H9 (cell line): ENCODE data around the gene LRRC7. TPM values are rescaled to one million over a fixed set of nuclear protein-coding genes. Genes with fewer than 3 reads are reported as not detected.

ENCODE experiments used
- DNase-seq: peaks from one replicate; pipeline ENCODE4 v3.0.0-alpha.2; 2017
- H2AFZ ChIP-seq: one replicate; pipeline ENCODE4 v1.6.1; 2013; ENCODE audit warnings: mild to moderate bottlenecking, low read length, control low read depth, moderate library complexity
- H2AK5ac ChIP-seq: 2 replicates; pipeline ENCODE4 v1.6.1; 2013; ENCODE audit warnings: low read length, control low read depth, mixed read lengths; ENCODE audit not compliant: insufficient read length
- H2BK120ac ChIP-seq: one replicate; pipeline ENCODE4 v1.6.1; 2013; ENCODE audit warnings: low read depth, mild to moderate bottlenecking, low read length, control low read depth, inconsistent platforms; ENCODE audit not compliant: poor library complexity, severe bottlenecking
- H2BK12ac ChIP-seq: 2 replicates; pipeline ENCODE4 v1.6.1; 2013; ENCODE audit warnings: low read length, control low read depth, mixed read lengths, low read depth; ENCODE audit not compliant: insufficient read length
- H2BK15ac ChIP-seq: 2 replicates; pipeline ENCODE4 v1.6.1; 2013; ENCODE audit warnings: low read depth, low read length, control low read depth
- H2BK20ac ChIP-seq: one replicate; pipeline ENCODE4 v1.6.1; 2013; ENCODE audit warnings: low read depth, mild to moderate bottlenecking, low read length, control low read depth, inconsistent platforms; ENCODE audit not compliant: poor library complexity, severe bottlenecking
- H2BK5ac ChIP-seq: 2 replicates; pipeline ENCODE4 v1.6.1; 2013; ENCODE audit warnings: low read length, control low read depth, mixed read lengths; ENCODE audit not compliant: insufficient read length
- H3K14ac ChIP-seq: 2 replicates; pipeline ENCODE4 v1.6.1; 2013; ENCODE audit warnings: low read length, control low read depth; ENCODE audit not compliant: insufficient read depth
- H3K18ac ChIP-seq: 2 replicates; pipeline ENCODE4 v1.6.1; 2013; ENCODE audit warnings: low read depth, mild to moderate bottlenecking, mixed read lengths, low read length, control low read depth; ENCODE audit not compliant: insufficient read length
- H3K23ac ChIP-seq: 2 replicates; pipeline ENCODE4 v1.6.1; 2013; ENCODE audit warnings: low read length, control low read depth, mixed read lengths, low read depth; ENCODE audit not compliant: insufficient read length
- H3K23me2 ChIP-seq: 2 replicates; pipeline ENCODE4 v1.6.1; 2013; ENCODE audit warnings: low read depth, mild to moderate bottlenecking, mixed read lengths, low read length, control low read depth; ENCODE audit not compliant: insufficient read length, poor library complexity, severe bottlenecking
- H3K27ac ChIP-seq: 2 replicates; pipeline ENCODE4 v1.5.1; 2013; ENCODE audit warnings: low read length, control low read depth, mixed read lengths, low read depth; ENCODE audit not compliant: insufficient read length
- H3K27me3 ChIP-seq: 2 replicates; pipeline ENCODE4 v1.6.1; 2013; ENCODE audit warnings: low read length, control low read depth, inconsistent platforms; ENCODE audit not compliant: insufficient read depth
- H3K4ac ChIP-seq: 2 replicates; pipeline ENCODE4 v1.6.1; 2013; ENCODE audit warnings: low read depth, mild to moderate bottlenecking, control low read depth, inconsistent platforms, low read length, moderate library complexity
- H3K4me1 ChIP-seq: 2 replicates; pipeline ENCODE4 v1.6.1; 2013; ENCODE audit warnings: low read length, control low read depth, inconsistent platforms; ENCODE audit not compliant: insufficient read depth
- H3K4me2 ChIP-seq: 2 replicates; pipeline ENCODE4 v1.6.1; 2013; ENCODE audit warnings: low read length, control low read depth, mixed read lengths; ENCODE audit not compliant: insufficient read length, insufficient read depth
- H3K56ac ChIP-seq: 2 replicates; pipeline ENCODE4 v1.6.1; 2013; ENCODE audit warnings: low read depth, mild to moderate bottlenecking, mixed read lengths, low read length, control low read depth; ENCODE audit not compliant: insufficient read length
- H3K79me1 ChIP-seq: 2 replicates; pipeline ENCODE4 v1.6.1; 2013; ENCODE audit warnings: low read depth, mild to moderate bottlenecking, moderate library complexity, low read length, control low read depth, inconsistent platforms; ENCODE audit not compliant: insufficient read depth, poor library complexity, severe bottlenecking
- H3K79me2 ChIP-seq: 2 replicates; pipeline ENCODE4 v1.6.1; 2013; ENCODE audit warnings: low read length, control low read depth, inconsistent platforms; ENCODE audit not compliant: insufficient read depth
- H3K9ac ChIP-seq: 2 replicates; pipeline ENCODE4 v1.6.1; 2013; ENCODE audit warnings: low read length, control low read depth, mixed read lengths; ENCODE audit not compliant: insufficient read length; ENCODE audit errors: extremely low read depth
- H3K9me3 ChIP-seq: one replicate; pipeline ENCODE4 v1.6.1; 2013; ENCODE audit warnings: low read depth, low read length, inconsistent platforms; ENCODE audit not compliant: control insufficient read depth
- H3T11ph ChIP-seq: one replicate; pipeline ENCODE4 v1.6.1; 2013; ENCODE audit warnings: mild to moderate bottlenecking, low read length, control low read depth, inconsistent platforms
- H4K20me1 ChIP-seq: one replicate; pipeline ENCODE4 v1.6.1; 2013; ENCODE audit not compliant: control insufficient read depth, insufficient read length, insufficient read depth
- H4K5ac ChIP-seq: 2 replicates; pipeline ENCODE4 v1.6.1; 2013; ENCODE audit warnings: low read depth, mild to moderate bottlenecking, mixed read lengths, low read length, control low read depth; ENCODE audit not compliant: insufficient read length
- H4K8ac ChIP-seq: replicated peaks from 2 replicates; pipeline ENCODE4 v1.6.1; 2013; ENCODE audit warnings: low read length, control low read depth, mixed read lengths, low read depth; ENCODE audit not compliant: insufficient read length
- H4K91ac ChIP-seq: 2 replicates; pipeline ENCODE4 v1.6.1; 2013; ENCODE audit warnings: low read depth, mild to moderate bottlenecking, moderate library complexity, mixed read lengths, low read length, control low read depth; ENCODE audit not compliant: insufficient read length
- H3K27ac Mint-ChIP-seq, 3 experiments: 2 replicates in 2 of 3; 3 replicates in 1 of 3; pipeline ENCODE4 v1.8.0; 2020 to 2021; ENCODE audit warnings: mixed read lengths in 3 of 3, mild to moderate bottlenecking in 1 of 3, moderate library complexity in 1 of 3
- H3K27me3 Mint-ChIP-seq: 2 replicates; pipeline ENCODE4 v1.8.0; 2021; ENCODE audit warnings: low read depth, mild to moderate bottlenecking, moderate library complexity, mixed read lengths
- H3K36me3 Mint-ChIP-seq, 3 experiments: 2 replicates in 2 of 3; 3 replicates in 1 of 3; pipeline ENCODE4 v1.8.0; 2020 to 2021; ENCODE audit warnings: low read depth in 3 of 3, mixed read lengths in 3 of 3; ENCODE audit not compliant: insufficient read depth in 1 of 3
- H3K4me1 Mint-ChIP-seq, 2 experiments: 2 replicates each; pipeline ENCODE4 v1.8.0; 2020; ENCODE audit warnings: mixed read lengths in 2 of 2
- H3K4me3 Mint-ChIP-seq, 2 experiments: 2 replicates in 1 of 2; 3 replicates in 1 of 2; pipeline ENCODE4 v1.8.0; 2020 to 2021; ENCODE audit warnings: mild to moderate bottlenecking in 2 of 2, mixed read lengths in 2 of 2, moderate library complexity in 1 of 2
- H3K9me3 Mint-ChIP-seq, 2 experiments: 2 replicates in 1 of 2; 3 replicates in 1 of 2; pipeline ENCODE4 v1.8.0; 2020; ENCODE audit warnings: mild to moderate bottlenecking in 2 of 2, mixed read lengths in 2 of 2, moderate library complexity in 1 of 2
- WGBS: extraction: QIAGEN DNeasy Blood & Tissue Kit; methylation state at CpG from one replicate; pipeline ENCODE4 v1.1.7; 2013; ENCODE audit warnings: missing lambda C conversion rate, low lambda C conversion rate, mixed read lengths; ENCODE audit not compliant: insufficient read length; ENCODE audit errors: extremely low coverage; 5-methylcytosine and 5-hydroxymethylcytosine counted together
- total RNA-seq: library from RNA; stranded (reverse); gene quantifications from 2 replicates; pipeline ENCODE4 v1.2.1, GENCODE V29; 2021
- TF ChIP-seq, protein P1 (sequence below): fragments of 200-600 bp; sonication (generic); conservative IDR thresholded peaks from 3 replicates; pipeline ENCODE4 v1.8.0; 2021; ENCODE audit warnings: antibody characterized with exemption, mild to moderate bottlenecking

Gene LRRC7
- total RNA-seq, 1 experiment from 2014 or later = not detected

DNA sequence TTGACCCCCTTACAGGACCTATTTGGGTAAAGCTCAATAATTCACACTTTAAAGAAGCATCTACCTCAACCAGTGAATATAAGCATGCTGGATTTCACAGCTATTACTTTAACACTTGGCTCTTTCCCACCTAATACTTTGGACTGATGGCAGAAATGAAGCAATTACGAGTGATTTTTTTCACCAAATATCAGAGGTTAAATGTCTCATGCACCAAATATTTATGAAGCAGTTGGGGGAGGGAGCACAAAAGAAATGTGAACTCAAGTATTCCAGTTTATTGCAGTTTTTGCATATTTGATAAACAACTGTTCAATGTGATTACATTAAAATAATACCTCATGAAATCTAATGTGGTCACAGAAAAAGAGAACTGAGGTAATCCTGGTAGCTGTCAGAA is 223.6 kb downstream of the LRRC7 start:
- no peaks in the 10 kb centered on the region for H4K20me1 ChIP-seq
- H2BK5ac ChIP-seq = no peak overlapping the region
- no peak for DNase-seq
- H3K27ac ChIP-seq = no peak overlapping the region
- no peak overlapping the region for H4K91ac ChIP-seq
- no peaks in the 10 kb centered on the region for H3K79me1 ChIP-seq
- H3K9me3 ChIP-seq = no peaks in the 10 kb centered on the region
- H2BK12ac ChIP-seq = no peak overlapping the region
- no peak overlapping the region for H4K5ac ChIP-seq
- Mint-ChIP-seq H3K27ac (no peak overlapping the region), H3K36me3 (no peaks in the 10 kb centered on the region), H3K4me3 (no peak overlapping the region), H3K27me3 (no peaks in the 10 kb centered on the region), H3K9me3 (no peaks in the 10 kb centered on the region; a peak in 1 of 5 replicates), H3K4me1 (no peaks in the 10 kb centered on the region)
- TF ChIP-seq, protein P1, sequence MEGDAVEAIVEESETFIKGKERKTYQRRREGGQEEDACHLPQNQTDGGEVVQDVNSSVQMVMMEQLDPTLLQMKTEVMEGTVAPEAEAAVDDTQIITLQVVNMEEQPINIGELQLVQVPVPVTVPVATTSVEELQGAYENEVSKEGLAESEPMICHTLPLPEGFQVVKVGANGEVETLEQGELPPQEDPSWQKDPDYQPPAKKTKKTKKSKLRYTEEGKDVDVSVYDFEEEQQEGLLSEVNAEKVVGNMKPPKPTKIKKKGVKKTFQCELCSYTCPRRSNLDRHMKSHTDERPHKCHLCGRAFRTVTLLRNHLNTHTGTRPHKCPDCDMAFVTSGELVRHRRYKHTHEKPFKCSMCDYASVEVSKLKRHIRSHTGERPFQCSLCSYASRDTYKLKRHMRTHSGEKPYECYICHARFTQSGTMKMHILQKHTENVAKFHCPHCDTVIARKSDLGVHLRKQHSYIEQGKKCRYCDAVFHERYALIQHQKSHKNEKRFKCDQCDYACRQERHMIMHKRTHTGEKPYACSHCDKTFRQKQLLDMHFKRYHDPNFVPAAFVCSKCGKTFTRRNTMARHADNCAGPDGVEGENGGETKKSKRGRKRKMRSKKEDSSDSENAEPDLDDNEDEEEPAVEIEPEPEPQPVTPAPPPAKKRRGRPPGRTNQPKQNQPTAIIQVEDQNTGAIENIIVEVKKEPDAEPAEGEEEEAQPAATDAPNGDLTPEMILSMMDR = no peak
- H3K9ac ChIP-seq = no peak overlapping the region
- H3K27me3 ChIP-seq = no peaks in the 10 kb centered on the region
- no peaks in the 10 kb centered on the region for H3K79me2 ChIP-seq
- no peak overlapping the region for H3K4me2 ChIP-seq
- no peak overlapping the region for H3K23ac ChIP-seq
- H3T11ph ChIP-seq = no peak overlapping the region
- H3K4ac ChIP-seq = no peak overlapping the region
- no peaks in the 10 kb centered on the region for H3K23me2 ChIP-seq
- no CpG with 5 or more reads among the region's 1 CpG for WGBS
- no peak overlapping the region for H4K8ac ChIP-seq
- H3K18ac ChIP-seq = no peak overlapping the region
- no peak overlapping the region for H3K56ac ChIP-seq
- H3K14ac ChIP-seq = no peak overlapping the region
- no peak overlapping the region for H2BK20ac ChIP-seq
- no peak overlapping the region for H2BK15ac ChIP-seq
- no peak overlapping the region for H2BK120ac ChIP-seq
- H2AFZ ChIP-seq = no peak overlapping the region
- H2AK5ac ChIP-seq = no peak overlapping the region
- H3K4me1 ChIP-seq = no peaks in the 10 kb centered on the region
